Measurements from ENCODE around the gene TNFRSF19. TPM values are rescaled to one million over a fixed set of nuclear protein-coding genes. Genes with fewer than 3 reads are reported as not detected.
A peak's percentile ranks its signal among the peaks of the same experiment; 100 is the strongest.

TNFRSF19 gene
- total and polyA plus RNA-seq, 2 of the 4 experiments (the other 2 are of a cell fraction) = 18.6 to 26.3 TPM

DNA sequence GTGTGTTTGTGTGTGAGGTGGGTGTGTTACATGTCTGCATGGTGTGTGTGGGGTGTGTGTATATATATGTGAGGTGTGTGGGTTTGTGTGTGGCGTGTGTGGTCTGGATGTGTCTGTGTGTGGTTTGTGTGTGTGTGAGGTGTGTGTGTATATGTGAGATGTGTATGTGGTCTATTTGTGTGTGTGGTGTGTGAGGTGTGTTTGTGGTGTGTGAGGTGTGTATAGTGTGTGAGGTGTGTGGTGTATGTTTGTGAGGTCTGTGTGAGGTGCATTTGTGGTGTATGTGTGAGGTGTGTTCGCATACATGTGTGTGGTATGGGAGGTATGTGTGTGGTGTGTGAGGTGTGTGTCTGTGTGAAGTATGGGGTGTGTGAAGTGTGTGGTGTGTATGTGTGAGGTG lies 12.5 kb upstream of the TNFRSF19 start:
- no TSS peak for BruUV-seq (replicated peaks)
- Histone ChIP-seq H4K8ac (ENCODE audit: low read depth in 2 of 2, low read length in 2 of 2) (peak overlapping the region; percentile 85 to 97; a peak in 2 of 4 replicates), H3K27me3 (ENCODE audit: control insufficient read depth, insufficient read depth, low read length) (no peaks in the 10 kb centered on the region), H3K4ac (ENCODE audit: low read depth, low read length) (peak overlapping the region; percentile 94), H2BK15ac (ENCODE audit: low read depth, low read length) (peak overlapping the region; percentile 98), H4K5ac (ENCODE audit: low read depth, low read length) (peak overlapping the region; percentile 49), H3K23ac (ENCODE audit: low read depth, low read length) (no peak overlapping the region), H2AK5ac (ENCODE audit: low read depth, low read length) (peak overlapping the region; percentile 95), H2AK9ac (replicated peaks; ENCODE audit: low read depth, low read length, poor library complexity) (no peak overlapping the region), H2BK20ac (ENCODE audit: low read depth, low read length) (peak overlapping the region; percentile 95; the same call in 1 of the 2 replicates), H3K27ac (ENCODE audit: insufficient read depth, low read length) (no peak overlapping the region), H3K56ac (ENCODE audit: extremely low read depth, insufficient read depth, low read length) (no peak overlapping the region), H3K9ac (ENCODE audit: low read depth, low read length) (no peak overlapping the region), H4K20me1 (ENCODE audit: insufficient read depth, low read length) (no peaks in the 10 kb centered on the region), H3K9me3 (ENCODE audit: control insufficient read depth, insufficient read depth, low read length) (no peaks in the 10 kb centered on the region), H3K36me3 (ENCODE audit: control insufficient read depth, insufficient read depth, low read length) (no peaks in the 10 kb centered on the region), H4K91ac (ENCODE audit: insufficient read depth, low read depth, low read length) (peak overlapping the region; percentile 60), H3K4me1 (ENCODE audit: control insufficient read depth, insufficient read depth, low read length) (peaks cover 7% of the 10 kb centered on the region), H2BK5ac (ENCODE audit: low read depth, low read length, poor library complexity, severe bottlenecking) (peak overlapping the region; percentile 86), H3K4me2 (ENCODE audit: low read depth, low read length) (no peak overlapping the region), H3K18ac (ENCODE audit: low read depth, low read length) (0 out of 2 replicates have a peak overlapping the region, but pooled peaks have one; percentile 13), H3K14ac (replicated peaks; ENCODE audit: low read depth, low read length) (peak overlapping the region; percentile 93), H2AFZ (replicated peaks; ENCODE audit: low read length, poor library complexity) (peak overlapping the region; percentile 52), H2BK120ac (ENCODE audit: low read depth, low read length) (peak overlapping the region; percentile 95), H3K9me1 (ENCODE audit: insufficient read depth, low read length) (peaks cover 28% of the 10 kb centered on the region), H3K79me1 (ENCODE audit: low read depth in 1 of 2, low read length in 2 of 2) (0 out of 4 replicates have a peak, but pooled peaks cover 0 to 11% of the 10 kb centered on the region in 2 experiments), H3K4me3 (ENCODE audit: insufficient read depth, low read depth, low read length) (no peak overlapping the region)
- DNase-seq (no peak), ATAC-seq (ENCODE audit: low read depth) (no peak)
- intact Hi-C loops (cut with micrococcal nuclease) = no loop called here
- dilution Hi-C loops (cut with HindIII; ENCODE audit: low sequenced_read_pairs, unreplicated experiment) = no loop called here
- CTCF ChIA-PET = no interaction called here
- 100% methylated on average over 1 to 2 of the region's 2 CpGs for WGBS, 2 experiments (ENCODE audit: extremely low coverage in 2 of 2, insufficient read length in 1 of 2)
- in situ Hi-C loops (cut with MboI; ENCODE audit: low sequenced_read_pairs) = no loop called here
- TF ChIP-seq NFE2L2 (IDR thresholded peaks at IDR 0.05; ENCODE audit: low read depth, low read length) = no peak
- no peak for TF ChIP-seq CEBPB (IDR thresholded peaks at IDR 0.05; ENCODE audit: low read depth, low read length)
- TF ChIP-seq FOS (IDR thresholded peaks at IDR 0.05; ENCODE audit: low read depth, low read length) = no peak
- TF ChIP-seq POLR2A (IDR thresholded peaks at IDR 0.05; ENCODE audit: low read depth, low read length) = no peak
- POLR2A ChIA-PET (ENCODE audit: unreplicated experiment) = no interaction called here

Measured in IMR-90 (cell line).